ENCODE measurements around the gene ZNF211. TPM values are rescaled to one million over a fixed set of nuclear protein-coding genes. Genes with fewer than 3 reads are reported as not detected.

ZNF211 gene
- total RNA-seq, 1 experiment from 2014 or later: 12.9 TPM

DNA sequence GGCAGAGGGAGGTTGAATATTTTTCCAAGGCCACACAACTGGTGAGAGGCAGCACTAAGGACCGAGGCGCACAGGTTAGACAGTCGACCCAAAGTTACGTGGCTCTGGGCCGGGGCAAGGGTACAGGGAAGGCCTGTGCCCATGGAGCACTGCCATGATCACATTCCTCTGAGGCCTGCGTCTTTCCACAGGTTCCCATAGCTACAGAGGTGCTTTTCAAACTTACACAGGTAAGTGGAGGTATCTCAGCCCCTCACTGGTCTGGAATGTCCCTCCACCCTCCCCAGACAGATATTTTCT lies 814 bp downstream of the ZNF211 start:
- Histone ChIP-seq H3K18ac (ENCODE audit: insufficient read length, low read depth, low read length) (no peak overlapping the region), H2AFZ (ENCODE audit: low read length) (no peak overlapping the region), H3K9ac (ENCODE audit: extremely low read depth, insufficient read length, low read length) (peak overlapping the region; percentile 69), H4K91ac (ENCODE audit: insufficient read length, low read depth, low read length) (no peak overlapping the region), H3K79me2 (ENCODE audit: insufficient read depth, low read length) (no peaks in the 10 kb centered on the region), H3K56ac (ENCODE audit: insufficient read length, low read depth, low read length) (no peak overlapping the region), H2BK20ac (ENCODE audit: low read depth, low read length, poor library complexity, severe bottlenecking) (no peak overlapping the region), H3T11ph (ENCODE audit: low read length) (no peak overlapping the region), H3K23me2 (ENCODE audit: insufficient read length, low read depth, low read length, poor library complexity, severe bottlenecking) (peaks cover 6% of the 10 kb centered on the region), H2BK120ac (ENCODE audit: low read depth, low read length, poor library complexity, severe bottlenecking) (no peak overlapping the region), H3K4ac (ENCODE audit: low read depth, low read length) (no peak overlapping the region), H3K14ac (ENCODE audit: insufficient read depth, low read length) (no peak overlapping the region), H3K27me3 (ENCODE audit: insufficient read depth, low read length) (no peaks in the 10 kb centered on the region), H2BK5ac (ENCODE audit: insufficient read length, low read length) (no peak overlapping the region), H2BK12ac (ENCODE audit: insufficient read length, low read depth, low read length) (peak overlapping the region; percentile 62), H4K5ac (ENCODE audit: insufficient read length, low read depth, low read length) (no peak overlapping the region), H4K20me1 (ENCODE audit: control insufficient read depth, insufficient read depth, insufficient read length) (no peaks in the 10 kb centered on the region), H2AK5ac (ENCODE audit: insufficient read length, low read length) (no peak overlapping the region), H3K4me2 (ENCODE audit: insufficient read depth, insufficient read length, low read length) (peak overlapping the region; percentile 95), H3K4me1 (ENCODE audit: insufficient read depth, low read length) (no peaks in the 10 kb centered on the region; the same call in 1 of the 2 replicates), H3K79me1 (ENCODE audit: insufficient read depth, low read depth, low read length, poor library complexity, severe bottlenecking) (no peaks in the 10 kb centered on the region), H3K27ac (ENCODE audit: insufficient read length, low read depth, low read length) (no peak overlapping the region), H4K8ac (replicated peaks; ENCODE audit: insufficient read length, low read depth, low read length) (no peak overlapping the region), H3K23ac (ENCODE audit: insufficient read length, low read depth, low read length) (peak overlapping the region; percentile 44), H3K9me3 (ENCODE audit: control insufficient read depth, low read depth, low read length) (no peaks in the 10 kb centered on the region), H2BK15ac (ENCODE audit: low read depth, low read length) (no peak overlapping the region)
- Mint-ChIP-seq H3K36me3 (ENCODE audit: insufficient read depth in 1 of 3, low read depth in 3 of 3) (peaks cover 35 to 41% (median 39%) of the 10 kb centered on the region in 3 experiments), H3K9me3 (peaks cover 19 to 24% of the 10 kb centered on the region in 2 experiments), H3K4me3 (peak overlapping the region; percentile 92 to 97), H3K4me1 (peaks cover 4 to 14% of the 10 kb centered on the region in 2 experiments; a peak in 3 of 4 replicates), H3K27ac (peak overlapping the region in 1 of 3 experiments; percentile 8; a peak in 2 of 7 replicates), H3K27me3 (ENCODE audit: low read depth) (no peaks in the 10 kb centered on the region; the same call in 1 of the 2 replicates)
- TF ChIP-seq, protein P1, sequence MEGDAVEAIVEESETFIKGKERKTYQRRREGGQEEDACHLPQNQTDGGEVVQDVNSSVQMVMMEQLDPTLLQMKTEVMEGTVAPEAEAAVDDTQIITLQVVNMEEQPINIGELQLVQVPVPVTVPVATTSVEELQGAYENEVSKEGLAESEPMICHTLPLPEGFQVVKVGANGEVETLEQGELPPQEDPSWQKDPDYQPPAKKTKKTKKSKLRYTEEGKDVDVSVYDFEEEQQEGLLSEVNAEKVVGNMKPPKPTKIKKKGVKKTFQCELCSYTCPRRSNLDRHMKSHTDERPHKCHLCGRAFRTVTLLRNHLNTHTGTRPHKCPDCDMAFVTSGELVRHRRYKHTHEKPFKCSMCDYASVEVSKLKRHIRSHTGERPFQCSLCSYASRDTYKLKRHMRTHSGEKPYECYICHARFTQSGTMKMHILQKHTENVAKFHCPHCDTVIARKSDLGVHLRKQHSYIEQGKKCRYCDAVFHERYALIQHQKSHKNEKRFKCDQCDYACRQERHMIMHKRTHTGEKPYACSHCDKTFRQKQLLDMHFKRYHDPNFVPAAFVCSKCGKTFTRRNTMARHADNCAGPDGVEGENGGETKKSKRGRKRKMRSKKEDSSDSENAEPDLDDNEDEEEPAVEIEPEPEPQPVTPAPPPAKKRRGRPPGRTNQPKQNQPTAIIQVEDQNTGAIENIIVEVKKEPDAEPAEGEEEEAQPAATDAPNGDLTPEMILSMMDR (conservative IDR thresholded peaks at IDR 0.05): no peak
- no peak for DNase-seq
- WGBS (ENCODE audit: extremely low coverage, insufficient read length, low lambda C conversion rate): no CpG with 5 or more reads among the region's 6 CpGs
